ENCODE data around the gene KYNU. TPM values are rescaled to one million over a fixed set of nuclear protein-coding genes. Genes with fewer than 3 reads are reported as not detected.

Gene KYNU
- total and polyA plus RNA-seq, 11 donors = 0.38 to 14.0 (median 0.77) TPM

DNA sequence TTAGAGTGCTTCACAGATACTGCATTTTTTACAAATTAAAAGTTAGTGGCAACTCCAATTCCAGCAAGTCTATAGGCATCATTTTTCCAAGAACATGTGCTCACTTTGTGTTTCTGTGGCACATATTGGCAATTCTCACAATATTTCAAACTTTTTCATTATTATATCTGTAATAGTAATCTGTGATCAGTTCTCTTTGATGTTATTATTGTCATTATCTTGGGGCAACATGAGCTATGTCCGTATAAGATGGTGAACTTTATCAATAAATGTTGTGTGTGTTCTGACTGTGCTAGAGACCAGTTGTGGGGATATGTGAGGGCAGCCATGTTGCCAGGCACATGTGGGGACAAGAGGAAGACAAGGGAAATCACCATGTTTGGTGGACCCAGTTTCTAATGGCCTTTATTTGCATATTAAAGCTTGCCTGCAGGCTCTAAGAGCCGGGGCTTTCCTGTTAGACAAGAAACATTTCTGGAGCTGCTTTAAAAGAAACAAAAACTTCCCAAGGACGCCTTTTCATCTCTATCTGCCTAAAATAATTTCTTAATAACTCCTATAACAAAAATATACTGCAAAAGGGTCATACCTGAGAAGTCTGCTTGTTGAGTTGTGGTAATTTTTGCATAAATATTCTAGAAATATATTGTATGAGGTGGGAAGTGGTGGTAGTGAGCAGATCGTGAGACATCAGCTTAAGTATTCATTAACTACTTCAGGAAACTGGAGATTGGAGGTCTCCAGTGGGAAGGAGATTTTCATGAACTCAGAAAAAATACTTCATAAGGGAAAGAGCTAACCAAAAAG, 37.2 kb downstream of the KYNU start:
- Histone ChIP-seq H3K9me3 (peaks cover 0 to 4% (median 0%) of the 10 kb centered on the region in 12 donors), H3K36me3 (no peaks in the 10 kb centered on the region), H3K4me3 (no peak overlapping the region), H3K4me1 (no peaks in the 10 kb centered on the region), H3K27ac (no peak overlapping the region), H3K27me3 (no peaks in the 10 kb centered on the region)
- intact Hi-C loops (cut with DNase I) = no loop called here
- ATAC-seq (no peak), DNase-seq (no peak)
- TF ChIP-seq, protein P1, sequence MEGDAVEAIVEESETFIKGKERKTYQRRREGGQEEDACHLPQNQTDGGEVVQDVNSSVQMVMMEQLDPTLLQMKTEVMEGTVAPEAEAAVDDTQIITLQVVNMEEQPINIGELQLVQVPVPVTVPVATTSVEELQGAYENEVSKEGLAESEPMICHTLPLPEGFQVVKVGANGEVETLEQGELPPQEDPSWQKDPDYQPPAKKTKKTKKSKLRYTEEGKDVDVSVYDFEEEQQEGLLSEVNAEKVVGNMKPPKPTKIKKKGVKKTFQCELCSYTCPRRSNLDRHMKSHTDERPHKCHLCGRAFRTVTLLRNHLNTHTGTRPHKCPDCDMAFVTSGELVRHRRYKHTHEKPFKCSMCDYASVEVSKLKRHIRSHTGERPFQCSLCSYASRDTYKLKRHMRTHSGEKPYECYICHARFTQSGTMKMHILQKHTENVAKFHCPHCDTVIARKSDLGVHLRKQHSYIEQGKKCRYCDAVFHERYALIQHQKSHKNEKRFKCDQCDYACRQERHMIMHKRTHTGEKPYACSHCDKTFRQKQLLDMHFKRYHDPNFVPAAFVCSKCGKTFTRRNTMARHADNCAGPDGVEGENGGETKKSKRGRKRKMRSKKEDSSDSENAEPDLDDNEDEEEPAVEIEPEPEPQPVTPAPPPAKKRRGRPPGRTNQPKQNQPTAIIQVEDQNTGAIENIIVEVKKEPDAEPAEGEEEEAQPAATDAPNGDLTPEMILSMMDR (IDR thresholded peaks at IDR 0.05) = no peak
- TF ChIP-seq POLR2A (IDR thresholded peaks at IDR 0.05) = no peak
- WGBS, 4 donors = 65 to 70% (median 69%) methylated on average over 4 of the region's 4 CpGs

DNA sequence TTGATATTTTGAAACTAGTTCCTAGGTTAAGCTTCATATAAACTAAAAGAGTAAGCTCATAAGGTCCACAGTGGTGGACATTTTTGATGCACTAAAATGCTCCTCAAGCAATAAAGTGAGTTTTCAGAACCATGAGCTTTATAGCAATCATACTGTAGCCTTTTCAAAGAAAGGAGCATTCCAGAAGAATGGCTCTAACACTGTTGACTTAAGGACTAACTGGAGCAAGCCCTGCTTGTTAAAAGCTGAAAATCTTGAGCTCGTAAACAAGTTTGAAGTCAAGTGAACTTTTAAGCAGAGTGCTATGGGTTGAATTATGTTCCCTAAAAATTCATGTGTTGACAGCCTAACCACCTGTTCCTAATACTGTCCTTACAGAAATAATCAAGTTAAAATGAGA, 38.0 kb downstream of the KYNU start:
- WGBS, 4 donors = 72 to 88% (median 81%) methylated on average over 1 of the region's 1 CpG
- DNase-seq = no peak
- Histone ChIP-seq H3K27ac (no peak overlapping the region), H3K27me3 (no peaks in the 10 kb centered on the region), H3K4me3 (no peak overlapping the region), H3K36me3 (no peaks in the 10 kb centered on the region), H3K4me1 (no peaks in the 10 kb centered on the region), H3K9me3 (peaks cover 0 to 4% (median 0%) of the 10 kb centered on the region in 12 donors)
- intact Hi-C loops (cut with DNase I) = no loop called here
- TF ChIP-seq, protein P1 (IDR thresholded peaks at IDR 0.05) = no peak
- TF ChIP-seq POLR2A (IDR thresholded peaks at IDR 0.05) = no peak
- no peak for ATAC-seq

- Histone ChIP-seq H3K4me1 (no peaks in the 10 kb centered on the region), H3K4me3 (no peak overlapping the region), H3K9me3 (no peaks in the 10 kb centered on the region), H3K36me3 (no peaks in the 10 kb centered on the region), H3K27me3 (no peaks in the 10 kb centered on the region), H3K27ac (no peak overlapping the region)
- TF ChIP-seq POLR2A (IDR thresholded peaks at IDR 0.05) = no peak
- no peak for ATAC-seq
- intact Hi-C loops (cut with DNase I) = no loop called here
- DNase-seq = no peak
These were observed 41.2 kb downstream of the KYNU start for GRCh38 chr2:142918624-142919023.

GRCh38 chr2:142920571-142920970, 43.1 kb downstream of the KYNU start:
- intact Hi-C loops (cut with DNase I) = no loop called here
- Histone ChIP-seq H3K27me3 (no peaks in the 10 kb centered on the region), H3K4me1 (no peaks in the 10 kb centered on the region), H3K9me3 (no peaks in the 10 kb centered on the region), H3K27ac (no peak overlapping the region), H3K4me3 (no peak overlapping the region), H3K36me3 (no peaks in the 10 kb centered on the region)
- no peak for DNase-seq
- TF ChIP-seq, protein P1 (IDR thresholded peaks at IDR 0.05) = no peak
- no peak for TF ChIP-seq POLR2A (IDR thresholded peaks at IDR 0.05)
- ATAC-seq = no peak
- 72 to 78% (median 74%) methylated on average over 3 of the region's 3 CpGs for WGBS, 4 donors

- Histone ChIP-seq H3K4me3 (no peak overlapping the region), H3K36me3 (no peaks in the 10 kb centered on the region), H3K4me1 (no peaks in the 10 kb centered on the region), H3K27me3 (no peaks in the 10 kb centered on the region), H3K9me3 (no peaks in the 10 kb centered on the region), H3K27ac (no peak overlapping the region)
- TF ChIP-seq, protein P1 (IDR thresholded peaks at IDR 0.05) = no peak
- TF ChIP-seq POLR2A (IDR thresholded peaks at IDR 0.05) = no peak
- DNase-seq (no peak), ATAC-seq (no peak)
- intact Hi-C loops (cut with DNase I) = no loop called here
- 81 to 86% (median 85%) methylated on average over 4 of the region's 4 CpGs for WGBS, 4 donors
These were observed 49.0 kb downstream of the KYNU start for GRCh38 chr2:142926445-142926844.
